NOMO-1 (cell line): Measurements from ENCODE around the gene TSR3.

ENCODE experiments used
- DNase-seq, 2 experiments: peaks; one replicate each; lab custom pipeline; 2025; ENCODE audit not compliant: unreplicated experiment in 2 of 2; lab: John Stamatoyannopoulos, UW

Gene TSR3

DNA sequence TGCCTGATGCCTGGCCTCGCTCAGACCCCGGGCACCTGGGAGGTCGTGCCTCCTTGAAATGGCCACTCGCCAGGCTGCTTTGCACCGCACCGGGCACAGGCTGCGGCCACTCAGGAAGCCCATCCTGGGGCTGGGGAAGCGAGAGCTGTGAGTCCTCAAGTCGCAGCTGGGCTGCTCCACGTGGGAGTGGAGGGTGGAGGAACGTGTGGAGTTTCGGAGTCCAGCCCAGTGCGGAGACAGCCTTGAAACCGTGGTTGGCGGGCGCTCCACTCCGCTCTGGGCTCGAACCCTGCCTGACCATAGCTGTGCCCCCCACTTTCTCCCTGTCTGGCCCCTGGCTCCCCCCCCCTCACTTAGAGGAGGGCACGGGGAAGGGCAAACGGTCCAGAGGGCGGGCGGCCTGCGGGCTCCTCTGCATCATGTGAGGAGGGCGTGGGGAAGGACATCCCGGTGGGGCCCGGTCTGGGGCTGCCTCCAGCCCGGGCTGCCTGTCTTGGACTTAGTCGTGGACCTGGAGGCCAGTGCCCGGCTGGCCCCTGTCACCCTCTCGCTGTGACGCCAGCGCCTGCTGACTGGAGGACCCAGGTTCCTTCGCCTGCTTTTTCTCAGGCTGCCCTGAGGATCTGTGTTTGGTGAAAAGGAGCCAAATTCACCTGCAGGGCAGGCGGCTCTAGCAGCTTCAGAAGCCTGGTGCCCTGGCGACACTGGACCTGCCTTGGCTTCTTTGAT is 39.8 kb downstream of the TSR3 start:
- no peak for DNase-seq

DNA sequence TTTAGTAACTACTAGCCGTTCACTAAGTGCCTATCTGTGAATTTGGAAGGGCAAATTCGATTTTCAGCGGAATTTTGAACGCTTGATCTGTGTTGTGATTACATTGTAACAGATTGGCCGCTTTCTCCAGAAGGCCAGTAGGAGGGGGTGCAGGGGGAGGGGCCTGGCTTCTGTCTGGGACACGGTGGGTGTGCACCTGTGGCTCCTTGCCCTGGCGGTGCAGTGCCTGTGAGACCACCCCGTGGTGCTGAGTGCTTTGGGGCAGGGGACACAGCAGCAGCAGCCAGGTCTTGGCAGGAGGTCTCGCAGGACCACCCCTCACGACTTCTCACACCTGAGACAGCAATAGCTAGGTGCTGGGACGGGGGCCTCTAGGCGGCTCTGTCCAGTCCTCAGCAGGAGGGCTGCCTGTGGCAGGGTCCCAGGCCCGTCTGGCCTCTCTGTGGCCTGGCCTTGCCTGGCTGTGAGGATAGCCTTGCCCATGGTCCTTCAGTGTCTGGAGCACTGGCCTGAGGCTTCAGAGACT is 40.4 kb downstream of the TSR3 start:
- no peak for DNase-seq

DNA sequence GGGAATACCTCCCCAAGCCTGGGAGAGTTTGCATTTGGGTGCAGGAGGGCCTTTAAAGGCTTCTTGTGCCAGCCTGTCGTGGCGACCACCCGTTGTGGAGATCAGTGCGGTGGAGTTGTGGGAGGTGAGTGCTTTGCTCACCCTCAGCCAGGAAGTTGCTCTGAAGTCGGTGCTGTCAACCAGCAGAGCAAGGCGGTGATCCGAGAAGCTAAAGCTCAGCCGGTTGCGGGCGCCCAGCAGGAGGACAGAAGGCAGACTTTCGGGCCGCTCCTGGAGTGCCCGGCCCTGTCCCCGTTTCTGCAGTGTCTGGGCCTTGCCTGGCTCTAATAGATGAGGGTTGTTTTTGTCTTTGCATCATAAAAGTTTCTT is 40.9 kb downstream of the TSR3 start:
- DNase-seq: peak in 1 of 2 experiments; percentile 14

DNA sequence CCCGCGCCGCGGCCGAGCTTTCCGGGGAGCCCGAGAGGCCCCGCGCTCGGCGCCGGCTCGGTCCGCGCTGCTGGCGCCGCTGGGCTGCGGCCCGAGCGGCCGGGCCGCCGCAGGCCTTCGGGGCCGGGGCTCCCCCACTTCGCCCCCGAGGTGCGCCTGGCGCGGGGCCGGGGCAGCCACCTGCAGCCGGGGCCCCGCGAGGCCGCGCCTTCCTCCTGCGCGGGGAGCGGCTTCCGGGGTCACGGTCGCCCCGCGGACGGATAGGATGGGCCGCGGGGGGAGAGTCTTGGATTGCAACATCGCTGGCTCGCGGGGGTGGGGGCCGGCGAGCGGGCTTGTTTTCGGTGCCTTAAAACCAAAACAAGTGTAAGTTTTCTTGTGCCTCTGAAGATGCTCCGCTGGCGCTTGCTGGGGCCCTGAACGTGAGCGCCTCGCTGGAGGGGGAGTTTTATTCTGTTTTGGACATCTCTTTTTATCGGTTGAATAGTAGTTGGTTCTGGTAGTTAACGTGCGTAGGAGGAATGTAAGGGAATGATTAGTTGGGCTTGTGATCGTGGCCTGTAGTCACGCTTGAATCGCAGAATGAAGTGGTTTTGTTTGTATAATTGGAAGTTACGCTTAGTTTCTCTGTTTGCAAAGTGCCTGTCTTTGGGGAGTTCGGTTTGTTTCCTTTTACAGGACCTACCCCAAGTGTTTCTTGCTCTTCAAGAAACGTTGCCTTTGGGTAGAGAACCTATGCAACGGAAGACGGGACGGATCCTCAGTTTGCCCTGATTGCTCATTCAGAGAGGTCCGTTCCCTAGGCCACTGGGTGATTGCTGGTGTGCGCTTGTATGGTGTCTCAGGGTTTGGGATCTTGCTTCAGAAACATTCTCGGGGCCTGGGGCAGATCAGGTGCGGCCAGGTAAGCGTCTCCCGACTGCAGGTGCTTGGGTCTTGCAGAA is 41.5 kb downstream of the TSR3 start:
- DNase-seq: peak; percentile 25 to 45

DNA sequence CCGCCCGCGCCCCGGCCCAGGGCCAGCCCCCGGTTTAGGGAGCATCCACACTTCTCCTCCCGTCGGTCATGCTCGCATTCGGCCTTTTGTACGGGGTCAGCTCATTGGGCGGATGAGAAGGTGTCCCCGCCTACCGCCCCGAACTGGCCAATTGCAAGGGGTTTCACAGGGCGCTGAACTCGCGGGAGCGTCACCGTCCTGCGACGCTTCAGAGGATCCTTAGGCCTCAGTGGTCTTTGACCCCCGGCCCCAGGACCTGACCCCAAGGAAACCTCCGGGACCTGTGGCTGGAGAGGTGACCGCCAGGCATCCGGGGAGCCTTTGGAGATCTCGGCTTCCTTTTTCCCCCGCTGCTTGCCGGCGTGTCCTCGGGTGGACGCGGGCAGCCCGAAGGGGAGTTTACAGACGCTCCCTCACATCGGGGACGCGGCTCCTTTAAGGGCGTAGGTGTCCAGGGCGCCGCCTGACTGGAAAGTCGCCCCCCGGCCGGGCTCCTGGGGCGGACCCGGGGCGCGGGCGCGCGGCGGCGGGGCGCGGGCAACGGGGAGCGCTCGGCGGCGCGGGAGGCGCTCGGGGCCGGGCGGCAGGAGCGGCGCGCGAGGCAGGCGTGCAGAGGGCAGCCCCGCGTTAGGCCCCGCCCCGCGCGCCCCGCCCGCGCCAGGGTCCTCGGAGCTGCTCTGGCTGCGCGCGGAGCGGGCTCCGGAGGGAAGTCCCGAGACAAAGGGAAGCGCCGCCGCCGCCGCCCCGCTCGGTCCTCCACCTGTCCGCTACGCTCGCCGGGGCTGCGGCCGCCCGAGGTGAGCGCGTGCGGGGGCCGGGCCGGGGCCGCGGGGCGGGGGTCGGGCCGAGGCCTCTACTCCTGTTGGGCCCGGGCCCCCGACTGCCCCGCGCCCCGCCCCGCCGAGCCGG is 42.4 kb downstream of the TSR3 start, which contains the start of gene UBE2I:
UBE2I (plus strand) TSS at position 660 of the 909 bp plus-strand sequence. CDS start 4,395 bp downstream, outside the sequence.
- DNase-seq: peak; percentile 93 to 94

DNA sequence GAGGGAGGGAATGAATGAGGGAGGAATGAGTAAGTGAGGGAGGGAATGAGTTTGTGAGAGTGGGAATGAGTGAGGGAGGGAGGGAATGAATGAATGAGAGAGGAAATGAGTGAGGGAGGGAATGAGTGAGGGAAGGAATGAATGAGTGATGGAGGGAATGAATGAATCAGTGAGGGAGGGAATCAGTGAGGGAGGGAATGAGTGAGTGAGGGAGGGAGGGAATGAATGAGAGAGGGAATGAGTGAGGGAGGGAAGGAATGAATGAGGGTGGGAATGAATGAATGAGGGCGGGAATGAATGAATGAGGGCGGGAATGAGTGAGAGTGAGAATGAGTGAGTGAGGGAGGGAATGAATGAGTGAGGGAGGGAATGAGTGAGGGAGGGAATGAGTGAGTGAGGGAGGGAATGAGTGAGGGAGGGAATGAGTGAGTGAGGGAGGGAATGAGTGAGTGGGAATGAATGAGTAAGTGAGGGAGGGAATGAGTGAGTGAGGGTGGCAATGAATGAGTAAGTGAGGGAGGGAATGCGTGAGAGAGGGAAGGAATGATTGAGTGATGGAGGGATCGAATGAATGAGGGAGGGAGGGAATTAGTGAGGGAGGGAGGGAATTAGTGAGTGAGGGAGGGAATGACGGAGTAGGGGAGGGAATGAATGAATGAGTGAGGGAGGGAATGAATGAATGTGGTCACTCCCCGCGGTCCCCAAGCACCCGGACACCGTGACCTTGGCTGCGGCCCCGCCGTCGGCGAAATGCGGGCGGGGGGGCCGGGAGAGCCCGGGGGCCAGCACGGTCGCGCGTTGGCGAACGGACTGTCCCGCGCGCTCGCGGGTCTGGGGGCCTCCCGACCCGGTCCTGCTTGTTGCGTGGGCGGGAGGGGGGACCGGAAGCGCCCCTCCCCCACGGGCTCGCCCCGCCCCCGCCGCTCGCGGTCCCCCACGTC is 43.4 kb downstream of the TSR3 start:
- DNase-seq: peak; percentile 62 to 64

DNA sequence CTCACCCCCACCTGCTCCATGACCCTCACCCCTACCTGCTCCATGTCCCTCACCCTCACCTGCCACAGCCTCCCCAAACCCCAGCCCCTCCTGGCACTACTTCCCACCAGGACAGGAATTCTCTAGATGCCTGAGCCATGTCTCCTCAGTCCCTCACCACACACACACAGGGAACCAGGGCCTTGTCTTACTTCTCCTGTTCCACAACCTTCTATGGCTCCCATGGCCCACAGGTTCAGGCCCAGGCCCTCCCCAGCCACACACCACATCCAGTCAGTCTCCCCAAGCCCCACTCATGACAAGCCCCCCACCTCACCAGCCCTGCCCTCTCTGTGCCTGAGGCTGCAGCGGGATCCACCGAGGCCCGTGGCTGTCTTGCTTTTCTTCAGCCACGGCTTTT is 45.3 kb downstream of the TSR3 start:
- DNase-seq: no peak

DNA sequence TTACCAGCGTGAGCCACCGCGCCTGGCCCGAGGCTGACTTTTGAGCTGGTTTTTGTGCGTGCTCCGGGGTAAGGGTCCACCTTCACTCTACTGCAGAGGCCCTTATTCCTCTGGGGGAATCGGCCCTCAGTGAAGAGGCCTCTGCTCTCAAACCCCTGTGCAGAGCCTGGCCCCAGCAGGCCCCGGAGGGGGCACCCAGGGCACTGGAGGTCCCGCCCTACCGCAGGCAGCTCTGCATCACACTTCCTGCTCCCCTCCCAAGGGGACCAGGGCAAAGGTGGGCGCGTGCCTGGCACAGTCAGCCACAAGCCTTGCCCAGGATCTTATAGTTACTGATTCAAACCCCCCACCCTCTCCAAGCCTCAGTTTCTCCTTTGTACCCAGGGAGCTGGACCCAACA is 45.9 kb downstream of the TSR3 start:
- no peak for DNase-seq

DNA sequence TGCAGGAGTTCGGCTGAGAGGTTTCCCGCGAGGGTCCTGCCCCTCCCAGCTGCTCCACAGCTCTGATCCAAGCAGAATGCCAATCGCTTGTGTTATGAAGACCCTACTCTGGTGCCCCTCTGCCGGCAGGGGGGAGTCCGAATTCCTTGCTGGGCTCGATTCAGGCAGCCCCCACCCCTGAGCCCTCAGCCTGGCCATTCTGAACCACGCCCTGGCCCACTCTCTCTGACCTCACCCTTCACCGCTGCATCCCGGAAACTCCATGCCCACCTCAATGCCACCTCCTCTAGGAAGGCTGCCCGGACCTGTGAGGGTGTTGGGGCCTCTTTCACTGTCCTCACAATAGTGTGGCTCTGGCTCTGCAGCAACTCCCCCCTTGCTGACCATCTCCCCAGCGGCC is 50.1 kb downstream of the TSR3 start:
- DNase-seq: no peak

DNA sequence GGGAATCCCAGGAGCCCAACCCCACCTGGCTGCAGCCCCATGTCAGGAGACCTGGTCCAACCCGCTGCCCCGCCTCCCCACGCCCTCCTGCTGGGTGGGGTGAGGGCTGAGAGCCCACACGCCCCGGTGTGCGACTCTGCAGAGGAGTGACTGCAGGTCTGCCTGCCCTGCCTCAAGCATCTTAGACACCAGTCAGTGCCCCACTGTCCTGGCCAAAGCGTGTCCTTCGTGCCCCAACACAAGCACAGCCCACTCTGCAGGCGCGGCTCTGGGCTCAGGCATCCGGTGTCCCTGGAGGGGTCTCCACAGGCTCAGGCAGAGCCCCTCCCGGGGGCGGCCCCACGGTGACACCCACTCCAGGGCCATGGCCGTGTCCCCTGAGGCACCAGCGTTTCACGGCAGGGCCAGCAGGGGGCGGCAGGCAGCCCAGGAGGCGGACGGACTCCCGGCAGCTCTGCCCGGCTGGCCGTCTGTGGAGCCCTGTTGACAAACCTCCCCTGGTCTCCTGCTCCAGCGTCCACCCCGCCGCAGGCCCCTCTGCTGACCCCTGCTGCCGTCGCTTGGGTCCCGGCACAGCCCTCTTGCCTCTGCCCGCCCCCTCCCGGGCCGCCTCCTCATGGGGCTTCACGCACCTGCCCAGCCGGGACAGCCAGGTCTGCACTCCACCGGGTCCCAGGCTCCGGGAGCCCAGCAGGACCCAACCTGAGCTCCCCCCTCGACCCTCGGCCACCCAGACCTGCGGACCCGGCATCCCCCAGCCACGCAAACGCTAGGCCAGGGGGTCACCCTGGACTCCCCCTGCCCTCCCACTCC is 50.8 kb downstream of the TSR3 start:
- peak; percentile 35 to 53 for DNase-seq

DNA sequence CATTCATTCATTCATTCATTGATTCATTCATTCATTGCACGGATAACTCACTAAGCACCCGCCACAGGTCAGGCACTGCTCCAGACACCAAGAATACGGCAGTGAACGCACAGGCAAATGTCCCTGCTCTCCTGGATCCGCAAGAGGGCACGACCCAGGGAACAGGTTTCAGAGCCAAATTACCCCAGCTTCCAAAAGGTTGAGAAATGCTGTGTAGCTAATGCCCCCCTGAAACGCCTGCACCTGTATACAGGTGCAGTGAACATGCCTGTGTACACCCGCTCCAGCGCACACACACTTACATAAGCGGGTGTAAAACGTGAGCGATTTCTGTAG is 51.8 kb downstream of the TSR3 start:
- DNase-seq: no peak
